GM12891 (cell line): Measurements from ENCODE around the gene FBN1.

Experiments used
- DNase-seq: peaks from one replicate; pipeline ENCODE4 v3.0.0; 2011; ENCODE audit warnings: low spot score; ENCODE audit not compliant: insufficient read length
- FAIRE-seq: peaks from 2 replicates; lab custom pipeline; 2011; peaks lifted over from hg19 to GRCh38; lab: Jason Lieb, UNC
- POLR2AphosphoS5 ChIP-seq: IDR thresholded peaks from 2 replicates; pipeline ENCODE4 v1.6.1; 2011; ENCODE audit warnings: low read depth, low read length, control low read depth
- POU2F2 ChIP-seq: IDR thresholded peaks from 2 replicates; pipeline ENCODE4 v1.6.1; 2011; ENCODE audit warnings: low read depth, mild to moderate bottlenecking, control low read depth, low read length, moderate library complexity
- SPI1 ChIP-seq: IDR thresholded peaks from 2 replicates; pipeline ENCODE4 v1.6.1; 2011; ENCODE audit warnings: low read depth, low read length, control low read depth

The FBN1 gene

GRCh38 chr15:48360841-48361240, 284.7 kb downstream of the FBN1 start:
- TF ChIP-seq SPI1 = no peak
- TF ChIP-seq POLR2AphosphoS5 = no peak
- no peak for TF ChIP-seq POU2F2
- no peak for DNase-seq
- FAIRE-seq = no peak
